GM21367 (cell line): ENCODE data around the gene AKR1C2.
"Not testable (repeated sequence)": the region's sequence is repeated elsewhere in the genome, so short reads cannot be mapped to it uniquely, and the experiment has no call there.

Experiments
- ATAC-seq: cut with Tn5 transposase; IDR thresholded peaks from one replicate; pipeline ENCODE4 v1.9.1; 2021; ENCODE audit not compliant: unreplicated experiment

The AKR1C2 gene

GRCh38 chr10:5025461-5025881 is 21.8 kb upstream of the AKR1C2 start:
- ATAC-seq, result not testable (repeated sequence)

DNA sequence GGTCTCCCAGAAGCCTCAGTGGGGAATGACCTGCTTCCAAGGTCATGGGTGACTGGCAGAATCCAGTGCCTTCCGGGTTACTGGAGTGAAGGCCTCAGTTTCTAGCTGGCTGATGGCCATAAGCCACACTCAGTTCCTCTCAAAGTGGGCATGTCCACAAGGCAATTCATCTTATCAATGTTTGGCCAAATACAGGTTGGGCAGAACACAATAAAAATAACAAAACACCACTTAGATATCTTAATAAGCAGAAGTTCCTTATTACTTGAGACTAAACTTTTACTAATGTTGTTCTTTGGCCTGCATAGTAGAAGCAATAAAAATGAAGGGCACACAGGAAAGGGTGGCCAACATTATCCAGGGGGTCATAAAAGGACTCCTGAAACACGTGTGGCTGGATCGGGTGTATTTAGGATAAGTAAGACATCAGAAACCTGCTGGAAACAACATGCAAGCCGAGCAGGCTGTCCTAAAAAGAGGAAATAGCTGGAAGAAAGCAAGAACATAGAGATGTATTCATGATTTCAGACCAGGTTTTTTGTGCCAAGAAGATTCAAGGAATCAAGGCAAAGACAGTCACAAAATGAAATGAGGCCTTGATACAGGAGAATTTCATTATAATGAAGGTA is 19.6 kb upstream of the AKR1C2 start:
- no peak for ATAC-seq

- not testable (repeated sequence) for ATAC-seq
Observed at GRCh38 chr10:5021624-5022290, 18.1 kb upstream of the AKR1C2 start.

DNA sequence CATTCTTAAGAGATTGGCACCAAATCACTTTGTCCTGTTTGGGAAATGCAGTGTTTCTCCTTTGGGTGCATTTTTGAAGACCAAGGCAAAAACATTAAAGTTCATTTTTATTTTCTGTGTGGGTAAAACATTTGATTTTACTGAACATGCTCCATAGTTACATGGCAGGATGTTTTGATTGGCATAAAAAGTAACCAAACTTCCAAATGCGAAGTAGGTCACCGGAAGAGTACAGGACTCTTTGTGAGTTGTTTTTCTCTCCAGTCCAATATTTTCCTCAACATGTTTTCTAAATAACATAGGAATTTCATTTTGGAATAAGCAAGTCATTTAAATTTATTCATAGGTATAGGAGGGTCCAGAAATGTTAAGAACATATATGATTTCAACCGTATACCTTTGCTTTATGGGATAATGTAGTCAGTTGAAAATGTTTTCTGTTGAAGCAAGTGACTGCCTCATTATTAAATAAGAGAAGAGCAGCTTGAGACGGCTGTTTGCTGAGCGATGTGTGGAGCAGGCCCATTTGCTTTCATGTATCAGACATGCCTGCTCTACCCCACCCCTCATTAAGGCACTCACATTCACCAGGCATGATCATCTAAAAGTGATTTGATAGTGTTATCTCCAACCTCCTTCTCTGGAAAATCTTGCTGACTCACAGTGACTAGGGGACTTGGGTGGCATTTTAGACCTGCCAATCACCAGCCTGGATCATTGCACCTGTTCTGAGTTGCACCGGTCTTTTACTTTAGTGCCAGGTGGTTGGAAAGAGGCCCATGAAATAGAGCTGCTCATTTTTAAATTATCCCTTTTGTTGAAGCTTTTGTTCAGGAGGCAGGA is 16.3 kb upstream of the AKR1C2 start:
- ATAC-seq, result not testable (repeated sequence)

- not testable (repeated sequence) for ATAC-seq
Observed at GRCh38 chr10:5018671-5019277, 15.1 kb upstream of the AKR1C2 start.

DNA sequence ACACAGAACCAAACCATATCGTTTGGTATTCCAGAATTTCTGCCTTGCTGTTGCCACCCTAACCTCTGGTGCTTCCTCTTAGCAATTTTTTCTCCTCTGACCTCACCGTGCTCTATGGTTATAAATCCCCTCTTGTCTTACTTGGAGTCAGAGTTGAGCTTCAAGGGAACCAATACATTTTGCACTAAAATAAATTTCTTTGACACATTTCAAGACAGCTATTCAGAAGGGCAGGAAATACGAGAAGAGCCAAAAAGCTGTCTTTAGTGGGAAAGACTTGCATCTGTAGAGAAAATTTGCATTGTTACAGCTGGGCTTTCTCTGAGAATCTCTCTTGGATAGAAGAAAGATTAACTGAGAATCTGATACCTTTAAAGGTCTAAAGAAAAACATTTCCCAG is 14.5 kb upstream of the AKR1C2 start:
- no peak for ATAC-seq

DNA sequence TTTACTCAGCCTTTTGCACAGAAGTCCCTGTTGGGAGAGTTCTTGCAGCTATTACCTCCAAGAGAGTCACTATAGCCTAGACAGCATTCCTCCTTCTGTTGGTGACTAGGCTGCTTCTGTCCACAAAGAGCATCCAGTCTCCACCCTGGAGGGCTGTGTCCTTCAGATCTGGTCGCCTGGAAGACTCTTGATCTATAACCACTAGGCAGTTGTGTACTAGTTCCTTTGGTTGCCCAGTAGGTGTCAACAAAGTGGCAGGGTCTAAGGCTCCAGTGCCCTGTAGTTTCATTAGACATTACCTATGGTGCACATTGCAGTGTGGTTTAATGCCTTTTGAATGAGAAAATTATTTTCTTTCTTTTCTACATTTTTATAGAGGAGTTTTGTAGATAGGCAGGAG is 11.3 kb upstream of the AKR1C2 start:
- no peak for ATAC-seq

DNA sequence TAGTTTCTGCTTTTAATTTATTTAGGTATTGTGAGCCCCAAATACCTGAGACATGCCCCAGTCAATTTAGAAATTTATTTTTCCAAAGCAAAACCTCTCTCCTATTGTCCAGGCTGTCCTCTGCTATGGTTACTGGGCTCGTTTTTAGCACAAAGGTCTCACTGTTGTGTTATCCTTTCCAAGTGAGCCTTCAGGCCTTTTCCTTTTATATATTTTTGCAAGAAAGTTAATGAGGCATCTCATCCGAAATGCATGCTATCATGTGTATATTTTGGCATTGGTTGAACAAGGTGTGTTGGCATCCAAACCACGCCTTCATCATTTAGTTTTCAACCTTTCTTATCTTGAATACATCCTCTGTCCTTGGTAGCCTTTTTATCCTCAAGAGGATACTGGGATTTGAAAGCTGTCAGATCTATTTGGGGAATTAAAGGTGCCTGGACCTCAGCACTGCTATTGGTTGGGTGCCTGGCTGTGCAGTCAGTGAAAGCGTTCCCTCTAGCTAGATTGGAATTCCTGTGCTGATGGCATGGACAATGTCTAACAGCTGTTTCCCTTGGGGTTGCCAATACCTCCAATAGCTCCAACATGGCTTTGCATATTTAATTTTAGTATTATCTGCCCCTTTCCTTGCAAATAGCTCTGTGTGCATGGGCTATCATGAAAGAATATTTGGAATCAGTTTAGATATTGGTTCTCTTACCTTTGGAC is 10.7 kb upstream of the AKR1C2 start:
- not testable (repeated sequence) for ATAC-seq

DNA sequence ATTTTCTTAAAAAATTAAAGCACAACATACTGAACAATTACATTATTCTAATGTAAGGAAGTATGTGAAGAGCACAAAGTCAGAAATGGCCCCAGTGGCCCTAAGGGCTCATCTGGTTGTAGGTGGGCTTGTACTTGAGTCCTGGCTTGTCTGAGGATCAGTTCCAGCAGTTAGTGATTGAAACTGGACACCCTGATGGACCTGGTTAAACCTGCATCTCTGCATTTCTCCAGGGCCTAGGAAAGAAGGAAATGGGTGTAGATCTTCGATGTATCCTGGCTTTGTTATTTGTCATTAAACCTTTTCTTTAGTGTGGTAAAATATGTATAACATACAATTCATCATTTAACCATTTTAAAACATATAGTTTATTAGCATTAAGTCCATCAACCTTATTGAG is 9.7 kb upstream of the AKR1C2 start:
- no peak for ATAC-seq

DNA sequence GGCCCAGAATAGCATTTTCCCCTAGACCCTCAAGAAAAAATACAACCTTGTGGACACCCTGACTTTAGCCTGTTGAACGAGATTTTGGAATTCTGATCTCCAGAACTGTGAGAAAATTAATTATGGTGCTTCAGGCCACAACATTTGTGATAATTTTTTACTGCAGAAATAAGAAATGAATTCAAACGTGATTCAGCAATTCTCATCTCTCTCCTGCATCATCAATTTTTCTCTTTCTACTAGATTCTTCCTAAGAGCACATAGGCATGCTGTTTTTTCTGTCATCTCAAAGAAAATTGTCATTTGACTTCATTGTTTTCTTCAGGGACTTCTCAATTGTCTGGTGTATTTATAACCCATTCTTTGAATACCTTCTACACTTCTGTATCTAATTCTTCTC is 8.9 kb upstream of the AKR1C2 start:
- ATAC-seq, result no peak

GRCh38 chr10:5011392-5011791 is 7.7 kb upstream of the AKR1C2 start:
- not testable (repeated sequence) for ATAC-seq

GRCh38 chr10:5010043-5010442 is 6.4 kb upstream of the AKR1C2 start:
- ATAC-seq, result not testable (repeated sequence)

GRCh38 chr10:5008857-5009548 is 5.3 kb upstream of the AKR1C2 start:
- not testable (repeated sequence) for ATAC-seq

GRCh38 chr10:5004501-5004900 is 844 bp upstream of the AKR1C2 start:
- not testable (repeated sequence) for ATAC-seq

DNA sequence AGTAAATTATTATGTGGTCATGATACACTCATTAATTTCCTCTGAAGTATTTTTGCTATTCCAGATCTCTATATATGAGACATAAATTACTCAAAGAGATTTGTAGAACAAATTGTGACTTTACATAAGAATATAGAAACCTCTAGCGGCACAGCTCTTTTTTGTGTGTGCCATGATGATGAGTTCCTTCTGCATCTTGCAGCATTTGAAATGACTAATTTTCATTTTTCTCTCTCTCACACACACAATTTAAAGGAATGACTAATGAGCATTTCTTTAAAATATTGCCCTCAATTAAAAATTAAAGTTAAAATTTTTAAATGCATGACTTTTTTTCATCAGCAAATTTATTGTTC is 351 bp upstream of the AKR1C2 start:
- not testable (repeated sequence) for ATAC-seq

GRCh38 chr10:5002013-5002727 is 1.5 kb downstream of the AKR1C2 start:
- no peak for ATAC-seq

DNA sequence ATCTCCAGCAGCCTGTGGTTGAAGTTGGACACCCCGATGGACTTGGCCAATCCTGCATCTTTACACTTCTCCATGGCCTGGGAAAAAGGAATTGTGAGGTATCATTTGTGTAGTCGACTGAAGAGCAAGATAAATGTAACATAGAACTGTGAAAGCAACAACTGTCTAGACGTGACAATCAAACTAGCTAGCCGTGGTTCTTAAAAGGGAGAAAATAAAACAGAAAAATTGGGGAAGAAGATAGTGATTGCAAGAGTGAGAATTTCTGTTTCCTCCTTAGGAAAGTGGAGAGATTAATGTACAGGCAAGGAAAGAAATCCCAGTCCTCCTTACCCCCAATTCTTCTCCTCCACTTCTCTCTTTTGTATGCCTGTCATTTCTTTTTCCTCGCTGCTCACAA is 5.0 kb downstream of the AKR1C2 start:
- ATAC-seq, result no peak

DNA sequence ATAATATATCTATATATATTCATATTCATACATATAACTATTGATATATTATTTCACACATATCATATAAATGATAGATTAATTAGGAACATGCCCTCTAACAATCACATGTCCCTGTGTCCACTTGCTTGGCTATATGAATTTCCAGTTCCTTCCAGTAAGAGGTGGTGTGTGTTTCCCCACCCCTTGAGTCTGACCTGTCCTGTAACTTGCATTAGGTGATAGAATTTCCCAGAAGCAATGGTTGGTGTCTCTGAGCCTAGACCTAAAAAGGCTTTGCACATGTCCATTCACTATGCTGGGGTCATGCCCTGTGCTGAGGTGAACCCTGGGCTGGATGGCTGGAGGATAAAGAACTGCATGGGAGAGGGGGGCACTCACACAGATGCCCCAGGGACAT is 9.4 kb downstream of the AKR1C2 start:
- ATAC-seq, result not testable (repeated sequence)

- not testable (repeated sequence) for ATAC-seq
Observed at GRCh38 chr10:4992564-4992963, 11.1 kb downstream of the AKR1C2 start.

GRCh38 chr10:4991463-4991862 is 12.2 kb downstream of the AKR1C2 start:
- not testable (repeated sequence) for ATAC-seq
